IPS-18a (cell line): Measurements from ENCODE around the gene CAMK1D.

Experiments used
- H3K27ac ChIP-seq: one replicate; pipeline ENCODE4 v1.5.1; 2013; ENCODE audit warnings: low read length
- H3K27me3 ChIP-seq: one replicate; pipeline ENCODE4 v1.6.1; 2013; ENCODE audit warnings: mild to moderate bottlenecking, low read length; ENCODE audit not compliant: control insufficient read depth, insufficient read depth
- H3K36me3 ChIP-seq: one replicate; pipeline ENCODE4 v1.6.1; 2013; ENCODE audit warnings: low read depth, low read length; ENCODE audit not compliant: control insufficient read depth
- H3K4me1 ChIP-seq: one replicate; pipeline ENCODE4 v1.6.1; 2013; ENCODE audit warnings: low read depth, low read length; ENCODE audit not compliant: control insufficient read depth
- H3K4me3 ChIP-seq: one replicate; pipeline ENCODE4 v1.5.1; 2013; ENCODE audit warnings: low read length
- H3K9ac ChIP-seq: one replicate; pipeline ENCODE4 v1.6.1; 2013; ENCODE audit warnings: mild to moderate bottlenecking, low read length, moderate library complexity
- H3K9me3 ChIP-seq: one replicate; pipeline ENCODE4 v1.6.1; 2013; ENCODE audit warnings: low read depth, low read length; ENCODE audit not compliant: control insufficient read depth

The CAMK1D gene

DNA sequence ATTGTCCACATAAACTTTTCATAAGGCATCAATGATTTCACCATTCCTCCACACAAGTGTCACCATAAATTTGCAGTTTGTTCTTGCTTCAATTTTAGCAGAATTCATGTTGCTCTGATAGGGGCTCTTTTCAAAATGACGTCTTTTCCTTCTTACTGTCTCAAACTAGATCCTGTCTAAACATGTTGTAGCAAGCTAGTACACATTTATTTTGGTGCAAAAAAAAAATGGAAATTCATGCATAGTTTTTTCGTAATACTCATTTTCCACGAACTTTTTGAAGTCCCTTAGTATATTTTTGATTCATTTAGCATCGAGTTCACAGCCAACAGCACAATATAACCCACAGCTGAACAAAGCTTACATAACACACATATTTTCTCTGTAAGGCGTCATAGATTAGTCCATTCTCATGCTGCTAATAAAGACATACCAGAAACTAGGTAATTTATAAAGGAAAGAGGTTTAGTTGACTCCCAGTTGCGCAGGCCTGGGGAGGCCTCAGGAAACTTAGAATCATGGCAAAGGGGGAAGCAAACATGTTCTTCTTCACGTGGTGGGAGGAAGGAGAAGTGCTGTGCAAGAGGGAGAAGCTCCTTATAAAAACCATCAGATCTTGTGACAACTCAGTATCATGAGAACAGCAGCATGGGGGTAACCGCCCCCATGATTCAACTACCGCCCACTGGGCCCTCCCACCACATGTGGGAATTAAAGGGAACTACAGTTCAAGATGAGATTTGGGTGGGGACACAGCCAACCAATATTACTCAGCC, 350.6 kb downstream of the CAMK1D start:
- no peak overlapping the region for H3K4me3 ChIP-seq
- H3K27ac ChIP-seq: no peak overlapping the region
- no peak overlapping the region for H3K9ac ChIP-seq
- no peaks in the 10 kb centered on the region for H3K27me3 ChIP-seq
- H3K36me3 ChIP-seq: no peaks in the 10 kb centered on the region
- no peaks in the 10 kb centered on the region for H3K9me3 ChIP-seq
- H3K4me1 ChIP-seq: no peaks in the 10 kb centered on the region

- no peaks in the 10 kb centered on the region for H3K36me3 ChIP-seq
- no peaks in the 10 kb centered on the region for H3K9me3 ChIP-seq
- no peak overlapping the region for H3K4me3 ChIP-seq
- H3K9ac ChIP-seq: no peak overlapping the region
- H3K4me1 ChIP-seq: no peaks in the 10 kb centered on the region
- H3K27me3 ChIP-seq: no peaks in the 10 kb centered on the region
- no peak overlapping the region for H3K27ac ChIP-seq
Observed at GRCh38 chr10:12700557-12700874, 351.2 kb downstream of the CAMK1D start.

DNA sequence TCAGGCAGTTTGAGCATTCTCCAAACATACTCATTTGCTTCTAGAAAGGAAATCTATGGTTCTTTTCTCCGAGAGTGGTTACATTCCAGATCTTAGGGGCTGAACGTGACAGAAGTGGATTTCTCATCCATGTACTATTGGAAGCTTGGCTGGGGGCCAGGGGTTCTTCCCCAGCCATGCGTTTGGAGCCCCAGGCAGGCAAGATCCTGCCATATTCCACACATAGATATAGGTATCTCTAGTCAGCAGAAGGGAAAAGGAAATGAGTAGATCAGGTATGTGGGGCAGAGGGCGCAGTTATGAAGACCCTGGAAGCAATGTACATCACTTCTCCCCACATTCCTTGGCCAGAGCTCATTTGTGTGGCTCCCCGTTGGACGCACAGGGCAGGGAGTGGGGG, 352.3 kb downstream of the CAMK1D start:
- H3K27me3 ChIP-seq: peaks cover 4% of the 10 kb centered on the region

GRCh38 chr10:12702215-12702770, 352.9 kb downstream of the CAMK1D start:
- Histone ChIP-seq H3K27me3 (peaks cover 4% of the 10 kb centered on the region), H3K27ac (no peak overlapping the region), H3K9me3 (no peaks in the 10 kb centered on the region), H3K4me3 (no peak overlapping the region), H3K4me1 (peaks cover 6% of the 10 kb centered on the region), H3K36me3 (no peaks in the 10 kb centered on the region), H3K9ac (no peak overlapping the region)

More for the DNA sequence above, 352.3 kb downstream of the CAMK1D start:
- no peak overlapping the region for H3K27ac ChIP-seq
- no peak overlapping the region for H3K4me3 ChIP-seq
- no peak overlapping the region for H3K9ac ChIP-seq
- no peaks in the 10 kb centered on the region for H3K36me3 ChIP-seq
- no peaks in the 10 kb centered on the region for H3K4me1 ChIP-seq
- H3K9me3 ChIP-seq: no peaks in the 10 kb centered on the region

- Histone ChIP-seq H3K27ac (no peak overlapping the region), H3K27me3 (peaks cover 9% of the 10 kb centered on the region), H3K4me1 (peaks cover 14% of the 10 kb centered on the region), H3K36me3 (no peaks in the 10 kb centered on the region), H3K9me3 (no peaks in the 10 kb centered on the region), H3K9ac (no peak overlapping the region), H3K4me3 (no peak overlapping the region)
Observed at GRCh38 chr10:12703126-12703525, 353.8 kb downstream of the CAMK1D start.

- Histone ChIP-seq H3K4me1 (peaks cover 14% of the 10 kb centered on the region), H3K27ac (no peak overlapping the region), H3K9ac (no peak overlapping the region), H3K4me3 (no peak overlapping the region), H3K9me3 (no peaks in the 10 kb centered on the region), H3K36me3 (no peaks in the 10 kb centered on the region), H3K27me3 (peaks cover 16% of the 10 kb centered on the region)
Observed at GRCh38 chr10:12703813-12704212, 354.5 kb downstream of the CAMK1D start.

GRCh38 chr10:12704488-12704887, 355.1 kb downstream of the CAMK1D start:
- Histone ChIP-seq H3K4me3 (no peak overlapping the region), H3K9ac (no peak overlapping the region), H3K27ac (no peak overlapping the region), H3K27me3 (peaks cover 23% of the 10 kb centered on the region), H3K4me1 (peaks cover 14% of the 10 kb centered on the region), H3K9me3 (no peaks in the 10 kb centered on the region), H3K36me3 (no peaks in the 10 kb centered on the region)

GRCh38 chr10:12705943-12706342, 356.6 kb downstream of the CAMK1D start:
- Histone ChIP-seq H3K36me3 (no peaks in the 10 kb centered on the region), H3K4me1 (peaks cover 14% of the 10 kb centered on the region), H3K27me3 (peaks cover 23% of the 10 kb centered on the region), H3K4me3 (no peak overlapping the region), H3K27ac (no peak overlapping the region), H3K9ac (no peak overlapping the region), H3K9me3 (no peaks in the 10 kb centered on the region)

- Histone ChIP-seq H3K27me3 (peaks cover 23% of the 10 kb centered on the region), H3K4me1 (peaks cover 17% of the 10 kb centered on the region), H3K9me3 (no peaks in the 10 kb centered on the region), H3K4me3 (no peak overlapping the region), H3K9ac (no peak overlapping the region), H3K36me3 (no peaks in the 10 kb centered on the region), H3K27ac (no peak overlapping the region)
Observed at GRCh38 chr10:12707461-12708185, 358.3 kb downstream of the CAMK1D start.

GRCh38 chr10:12709000-12709401, 359.7 kb downstream of the CAMK1D start:
- H3K9me3 ChIP-seq: no peaks in the 10 kb centered on the region
- no peak overlapping the region for H3K27ac ChIP-seq
- no peaks in the 10 kb centered on the region for H3K36me3 ChIP-seq
- peaks cover 23% of the 10 kb centered on the region for H3K27me3 ChIP-seq
- H3K4me3 ChIP-seq: no peak overlapping the region
- H3K4me1 ChIP-seq: peaks cover 17% of the 10 kb centered on the region
- H3K9ac ChIP-seq: no peak overlapping the region

DNA sequence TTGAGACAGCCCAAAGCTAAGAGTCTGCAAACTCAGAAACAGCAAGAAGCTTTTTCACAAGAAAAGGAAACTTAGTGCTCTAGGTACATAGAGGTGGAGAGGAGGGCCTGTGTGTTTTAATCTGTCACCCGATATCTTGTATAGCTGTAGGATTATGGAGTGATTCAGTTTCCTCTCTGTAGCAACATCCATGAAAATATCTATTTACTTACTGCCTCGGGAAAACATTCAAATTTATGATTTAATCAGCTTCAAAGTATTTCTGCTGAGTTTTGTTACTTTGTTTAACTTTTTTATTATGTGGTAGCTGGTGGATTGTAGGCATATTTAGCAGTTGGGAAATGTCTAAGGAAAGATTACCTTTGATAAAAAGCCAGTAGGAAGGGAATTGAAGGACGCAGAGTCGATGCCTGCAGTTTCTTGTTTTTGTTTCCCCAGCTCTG, 360.2 kb downstream of the CAMK1D start:
- Histone ChIP-seq H3K9me3 (no peaks in the 10 kb centered on the region), H3K27me3 (peaks cover 23% of the 10 kb centered on the region), H3K9ac (no peak overlapping the region), H3K36me3 (no peaks in the 10 kb centered on the region), H3K4me1 (peaks cover 17% of the 10 kb centered on the region), H3K4me3 (no peak overlapping the region), H3K27ac (no peak overlapping the region)
